ENCODE data around the gene TMEM63C.
"Not testable (repeated sequence)": the region's sequence is repeated elsewhere in the genome, so short reads cannot be mapped to it uniquely, and the experiment has no call there.

The TMEM63C gene

GRCh38 chr14:77155083-77155482 lies 26.5 kb upstream of the TMEM63C start:
- no peak for DNase-seq

- DNase-seq: no peak
Measured at GRCh38 chr14:77157740-77158139, 23.9 kb upstream of the TMEM63C start.

GRCh38 chr14:77158175-77158881 lies 23.3 kb upstream of the TMEM63C start:
- DNase-seq: no peak

GRCh38 chr14:77158882-77159255 lies 22.7 kb upstream of the TMEM63C start:
- DNase-seq: no peak

GRCh38 chr14:77161011-77161410 lies 20.6 kb upstream of the TMEM63C start:
- DNase-seq: no peak

GRCh38 chr14:77170045-77170444 lies 11.6 kb upstream of the TMEM63C start:
- DNase-seq: no peak

- DNase-seq: no peak
Measured at GRCh38 chr14:77172916-77173315, 8.7 kb upstream of the TMEM63C start.

GRCh38 chr14:77173911-77174617 lies 7.5 kb upstream of the TMEM63C start:
- not testable (repeated sequence) for DNase-seq

- DNase-seq: no peak
Measured at GRCh38 chr14:77175843-77176242, 5.8 kb upstream of the TMEM63C start.

GRCh38 chr14:77177702-77178101 lies 3.9 kb upstream of the TMEM63C start:
- no peak for DNase-seq

- no peak for DNase-seq
Measured at GRCh38 chr14:77178656-77179055, 2.9 kb upstream of the TMEM63C start.

- no peak for DNase-seq
Measured at GRCh38 chr14:77180726-77181602, 634 bp upstream of the TMEM63C start.

GRCh38 chr14:77183896-77184295 lies 2.3 kb downstream of the TMEM63C start:
- DNase-seq: no peak

GRCh38 chr14:77184396-77185092 lies 2.9 kb downstream of the TMEM63C start:
- no peak for DNase-seq

- DNase-seq: no peak
Measured at GRCh38 chr14:77185093-77185465, 3.5 kb downstream of the TMEM63C start.

- no peak for DNase-seq
Measured at GRCh38 chr14:77186911-77187648, 5.5 kb downstream of the TMEM63C start.

GRCh38 chr14:77187649-77188012 lies 6.0 kb downstream of the TMEM63C start:
- DNase-seq: no peak

- DNase-seq: no peak
Measured at GRCh38 chr14:77189479-77189878, 7.9 kb downstream of the TMEM63C start.

- no peak for DNase-seq
Measured at GRCh38 chr14:77190977-77191376, 9.4 kb downstream of the TMEM63C start.

- no peak for DNase-seq
Measured at GRCh38 chr14:77194706-77195105, 13.1 kb downstream of the TMEM63C start.

- DNase-seq: no peak
Measured at GRCh38 chr14:77195766-77196165, 14.2 kb downstream of the TMEM63C start.

GRCh38 chr14:77197988-77198387 lies 16.4 kb downstream of the TMEM63C start:
- DNase-seq: no peak

Data from CD4-positive, alpha-beta T cell treated with Interleukin-4 for 1 hour (primary cell).